ENCODE results near the gene WTAP. TPM values are rescaled to one million over a fixed set of nuclear protein-coding genes. Genes with fewer than 3 reads are reported as not detected.
"Not testable (repeated sequence)": the region's sequence is repeated elsewhere in the genome, so short reads cannot be mapped to it uniquely, and the experiment has no call there.

The WTAP gene
- total RNA-seq, 1 donor, result 159 TPM

DNA sequence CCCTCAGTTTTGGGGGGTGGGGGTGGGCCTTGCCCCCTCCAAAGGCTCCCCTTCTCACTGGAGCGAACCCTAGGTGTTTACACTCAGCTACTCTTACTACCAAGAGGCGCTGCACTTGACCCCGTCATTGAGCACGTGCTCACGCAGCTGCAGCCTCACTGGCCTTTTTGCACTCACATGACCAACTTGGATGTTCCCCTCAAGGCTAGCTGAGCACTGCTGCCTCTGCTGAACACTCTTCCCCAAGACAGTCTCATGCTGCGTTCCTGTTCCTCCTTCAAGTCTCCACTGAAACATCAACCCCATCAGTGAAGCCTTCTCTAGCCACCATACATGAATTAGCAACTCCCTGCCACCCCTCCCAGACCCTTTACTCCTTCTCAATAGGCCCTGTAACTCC, 38.3 kb upstream of the WTAP start:
- TF ChIP-seq CTCF (IDR thresholded peaks at IDR 0.05; ENCODE audit: insufficient read depth, low read depth, low read length), result no peak
- no peak overlapping the region for H3K4me3 ChIP-seq (ENCODE audit: low read depth, low read length)
- no peak for DNase-seq (ENCODE audit: low read depth)

GRCh38 chr6:159690135-159690534, 37.2 kb upstream of the WTAP start:
- not testable (repeated sequence) for DNase-seq (ENCODE audit: low read depth); H3K4me3 ChIP-seq (ENCODE audit: low read depth, low read length)

- H3K4me3 ChIP-seq (ENCODE audit: low read depth, low read length), result peak overlapping the region; percentile 78
- TF ChIP-seq CTCF (IDR thresholded peaks at IDR 0.05; ENCODE audit: insufficient read depth, low read depth, low read length), result peak; percentile 83
- peak; percentile 96 for DNase-seq (ENCODE audit: low read depth)
These were observed 36.0 kb upstream of the WTAP start for GRCh38 chr6:159691133-159691962.

GRCh38 chr6:159691963-159692287, 35.4 kb upstream of the WTAP start:
- DNase-seq (ENCODE audit: low read depth), result no peak
- H3K4me3 ChIP-seq (ENCODE audit: low read depth, low read length), result peak overlapping the region; percentile 78
- no peak for TF ChIP-seq CTCF (IDR thresholded peaks at IDR 0.05; ENCODE audit: insufficient read depth, low read depth, low read length)

DNA sequence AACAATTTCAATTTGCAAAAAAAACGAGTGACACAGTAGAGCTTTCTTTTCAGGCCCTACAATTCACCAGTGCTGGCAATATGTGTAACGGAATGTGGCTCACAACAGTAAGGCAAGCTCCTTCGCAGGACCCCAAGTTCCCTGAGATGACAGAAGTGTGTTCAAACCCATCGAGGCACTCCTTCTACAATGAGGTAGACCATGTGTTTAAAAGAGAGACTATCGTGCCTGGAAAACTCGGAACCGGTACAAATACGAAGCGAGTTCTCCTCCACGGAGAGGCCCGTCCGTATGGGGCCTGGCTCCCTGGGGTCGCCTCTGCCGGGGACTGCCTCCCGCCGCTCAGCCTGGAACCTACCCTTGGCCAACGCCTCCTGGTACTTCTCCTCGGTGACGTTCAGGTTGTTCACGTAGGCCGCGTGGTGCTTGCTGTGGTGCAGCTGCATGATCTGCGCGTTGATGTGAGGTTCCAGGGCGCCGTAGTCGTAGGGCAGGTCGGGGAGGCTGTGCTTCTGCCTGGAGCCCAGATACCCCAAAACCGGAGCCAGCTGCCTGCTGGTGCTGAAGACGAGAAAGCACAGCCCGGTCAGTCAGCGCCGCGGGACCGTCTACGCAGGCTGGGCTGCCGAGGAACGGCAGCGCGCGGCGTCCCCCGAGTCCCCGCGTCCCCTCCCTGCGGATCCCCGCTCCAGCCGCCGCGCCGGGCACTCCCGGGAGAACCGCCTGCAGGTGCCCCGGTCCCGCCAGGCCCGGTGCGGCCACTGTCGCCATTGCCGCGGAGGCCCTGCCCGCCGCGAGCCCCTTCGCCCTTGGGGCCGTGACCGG, 34.8 kb upstream of the WTAP start:
- H3K4me3 ChIP-seq (ENCODE audit: low read depth, low read length), result peak overlapping the region; percentile 78
- TF ChIP-seq CTCF (IDR thresholded peaks at IDR 0.05; ENCODE audit: insufficient read depth, low read depth, low read length), result no peak
- peak; percentile 58 for DNase-seq (ENCODE audit: low read depth)

DNA sequence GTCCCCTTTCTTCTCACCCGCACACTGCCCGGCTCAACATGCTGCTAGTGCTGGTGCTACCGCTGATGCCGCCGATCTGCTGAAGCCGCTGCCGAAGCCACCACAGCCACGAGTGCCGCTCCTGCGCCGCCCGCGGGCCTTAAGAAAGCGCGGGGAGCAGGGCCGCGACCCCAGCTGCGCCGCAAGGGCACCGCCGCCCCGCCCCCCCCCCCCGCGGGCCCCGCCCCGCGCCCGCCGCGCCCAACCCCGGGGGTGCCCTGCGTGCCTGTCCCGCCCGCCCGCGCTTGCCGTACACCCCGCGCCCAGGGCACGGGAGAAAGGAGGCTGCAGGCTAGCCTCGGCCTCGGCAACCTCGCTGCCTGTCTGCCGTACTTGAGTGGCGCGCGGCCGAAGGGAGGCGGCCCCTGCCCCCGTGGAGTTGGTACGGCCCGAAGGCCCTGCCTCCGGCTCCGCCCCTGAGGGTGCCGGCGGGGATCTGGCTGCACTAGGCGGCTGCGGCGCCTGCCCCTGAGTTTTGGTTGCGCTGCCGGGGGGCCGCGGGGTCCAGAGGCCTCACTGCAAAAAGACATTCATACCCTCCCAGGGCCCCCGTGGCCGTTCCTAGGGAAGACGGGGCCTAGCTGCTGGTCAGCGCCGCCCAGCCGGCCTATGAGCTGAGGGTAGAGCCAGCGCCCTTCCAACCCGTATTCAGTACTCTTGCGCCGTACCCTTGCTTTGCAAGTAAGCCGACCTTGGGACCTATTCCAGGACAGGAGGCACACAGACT, 34.0 kb upstream of the WTAP start, which contains the start of gene SOD2:
Gene SOD2 (minus strand): TSS at position 114 of the 766 bp plus-strand sequence. CDS start 74 bp downstream, at position 40.
- DNase-seq (ENCODE audit: low read depth), result peak; percentile 88
- TF ChIP-seq CTCF (IDR thresholded peaks at IDR 0.05; ENCODE audit: insufficient read depth, low read depth, low read length), result no peak

More for the DNA sequence above, 34.0 kb upstream of the WTAP start, which contains the start of gene SOD2:
- H3K4me3 ChIP-seq (ENCODE audit: low read depth, low read length), result peak within 1 kb of the TSS; percentile 78
